ENCODE data around the gene AGMO. TPM values are rescaled to one million over a fixed set of nuclear protein-coding genes. Genes with fewer than 3 reads are reported as not detected.
"Not testable (repeated sequence)": the region's sequence is repeated elsewhere in the genome, so short reads cannot be mapped to it uniquely, and the experiment has no call there.

The AGMO gene
- total RNA-seq, 2 donors from 2014 or later: 0.37 to 0.47 TPM

- Histone ChIP-seq H3K4me1 (no peaks in the 10 kb centered on the region), H3K27me3 (no peaks in the 10 kb centered on the region), H3K4me3 (no peak overlapping the region), H3K9ac (ENCODE audit: low read depth in 2 of 2, low read length in 2 of 2) (no peak overlapping the region), H3K27ac (no peak overlapping the region), H3K36me3 (no peaks in the 10 kb centered on the region), H3K9me3 (no peaks in the 10 kb centered on the region)
- intact Hi-C loops (cut with DNase I): no loop called here
- peak; percentile 63 for TF ChIP-seq CTCF (IDR thresholded peaks at IDR 0.05)
- peak; percentile 46 for DNase-seq
Measured at GRCh38 chr7:15305002-15305600, 256.7 kb downstream of the AGMO start.

GRCh38 chr7:15303357-15303756, 258.5 kb downstream of the AGMO start:
- no peaks in the 10 kb centered on the region for H3K9me3 ChIP-seq
- H3K36me3 ChIP-seq: no peaks in the 10 kb centered on the region
- TF ChIP-seq CTCF (IDR thresholded peaks at IDR 0.05): no peak
- H3K27ac ChIP-seq: no peak overlapping the region
- H3K4me1 ChIP-seq: no peaks in the 10 kb centered on the region
- no peak overlapping the region for H3K9ac ChIP-seq (ENCODE audit: low read depth in 2 of 2, low read length in 2 of 2)
- no peak for DNase-seq
- intact Hi-C loops (cut with DNase I): loop anchor here (5.0 kb wide), 1 partner anchor 769 kb away; no protein-coding TSS in a partner anchor
- H3K27me3 ChIP-seq: no peaks in the 10 kb centered on the region
- H3K4me3 ChIP-seq: no peak overlapping the region

- not testable (repeated sequence) for DNase-seq; H3K4me1 ChIP-seq; H3K36me3 ChIP-seq; H3K27me3 ChIP-seq; H3K4me3 ChIP-seq; H3K9me3 ChIP-seq; H3K9ac ChIP-seq (ENCODE audit: low read depth in 2 of 2, low read length in 2 of 2); H3K27ac ChIP-seq
- intact Hi-C loops (cut with DNase I): loop anchor here (5.0 kb wide), 1 partner anchor 771 kb away; no protein-coding TSS in a partner anchor
Measured at GRCh38 chr7:15300986-15301385, 260.8 kb downstream of the AGMO start.

- H3K4me1 ChIP-seq: no peaks in the 10 kb centered on the region
- intact Hi-C loops (cut with DNase I): no loop called here
- no peaks in the 10 kb centered on the region for H3K36me3 ChIP-seq
- no peak for DNase-seq
- H3K27ac ChIP-seq: no peak overlapping the region
- H3K9me3 ChIP-seq: no peaks in the 10 kb centered on the region
- no peak overlapping the region for H3K4me3 ChIP-seq
- no peaks in the 10 kb centered on the region for H3K27me3 ChIP-seq
- TF ChIP-seq CTCF (IDR thresholded peaks at IDR 0.05): no peak
- H3K9ac ChIP-seq (ENCODE audit: low read depth in 2 of 2, low read length in 2 of 2): no peak overlapping the region
Measured at GRCh38 chr7:15292138-15292537, 269.7 kb downstream of the AGMO start.

GRCh38 chr7:15291699-15292098, 270.1 kb downstream of the AGMO start:
- Histone ChIP-seq H3K4me1 (no peaks in the 10 kb centered on the region), H3K27me3 (no peaks in the 10 kb centered on the region)
- no peak for DNase-seq

More at GRCh38 chr7:15291699-15292098, 270.1 kb downstream of the AGMO start:
- Histone ChIP-seq H3K27ac (no peak overlapping the region), H3K4me3 (no peak overlapping the region), H3K9me3 (no peaks in the 10 kb centered on the region), H3K9ac (ENCODE audit: low read depth in 2 of 2, low read length in 2 of 2) (no peak overlapping the region), H3K36me3 (no peaks in the 10 kb centered on the region)
- TF ChIP-seq CTCF (IDR thresholded peaks at IDR 0.05): no peak
- intact Hi-C loops (cut with DNase I): no loop called here

Data from colonic mucosa (tissue), 4 donors.